Measurements from ENCODE around the gene GPC2.
"Not testable (repeated sequence)": the region's sequence is repeated elsewhere in the genome, so short reads cannot be mapped to it uniquely, and the experiment has no call there.

The GPC2 gene

DNA sequence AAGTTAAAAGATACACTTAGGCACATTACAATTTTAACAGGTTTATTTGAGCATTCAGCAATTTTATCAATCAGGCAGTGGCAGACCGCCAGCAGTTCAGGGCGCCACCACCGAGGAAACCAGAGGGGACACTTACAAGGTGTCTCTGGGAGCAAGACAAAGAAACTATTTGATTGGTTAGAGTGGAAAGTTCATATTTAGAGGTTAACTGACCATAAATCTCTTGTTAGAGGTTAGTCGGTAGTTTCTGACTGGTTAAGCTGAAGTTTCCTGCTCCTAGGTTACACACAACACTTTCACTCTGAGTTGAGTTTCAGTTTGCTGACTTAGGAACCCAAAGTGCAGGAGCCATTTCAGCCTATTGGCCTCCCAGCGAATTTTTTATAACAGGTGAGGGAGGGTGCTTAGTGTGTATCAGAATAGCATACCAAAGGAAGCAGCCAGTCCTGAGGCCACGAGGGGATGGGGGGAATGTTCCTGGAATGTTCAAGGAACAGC is 31.8 kb upstream of the GPC2 start:
- no peak for DNase-seq (ENCODE audit: low read depth in 3 of 3, low spot score in 1 of 3)

GRCh38 chr7:100204454-100204853 is 27.3 kb upstream of the GPC2 start:
- no peak for DNase-seq (ENCODE audit: low read depth in 3 of 3, low spot score in 1 of 3)

- DNase-seq (ENCODE audit: low read depth in 3 of 3, low spot score in 1 of 3): no peak
Measured at GRCh38 chr7:100200693-100201092, 23.5 kb upstream of the GPC2 start.

GRCh38 chr7:100198266-100198665 is 21.1 kb upstream of the GPC2 start:
- no peak for DNase-seq (ENCODE audit: low read depth in 3 of 3, low spot score in 1 of 3)

DNA sequence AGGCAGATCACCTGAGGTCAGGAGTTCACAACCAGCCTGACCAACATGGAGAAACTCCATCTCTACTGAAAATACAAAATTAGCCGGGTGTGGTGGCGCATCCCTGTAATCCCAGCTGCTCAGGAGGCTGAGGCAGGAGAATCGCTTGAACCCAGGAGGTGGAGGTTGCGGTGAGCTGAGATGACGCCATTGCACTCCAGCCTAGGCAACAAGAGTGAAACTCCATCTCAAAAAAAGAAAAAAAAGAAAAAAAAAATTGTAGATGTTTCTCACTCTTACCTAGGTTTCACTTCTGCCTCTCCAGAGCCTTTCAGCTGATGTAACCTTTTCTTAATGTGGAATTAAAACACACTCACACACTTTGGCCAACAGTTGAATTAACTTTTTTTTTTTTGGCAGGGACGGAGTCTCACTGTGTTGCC is 18.7 kb upstream of the GPC2 start:
- not testable (repeated sequence) for DNase-seq (ENCODE audit: low read depth in 3 of 3, low spot score in 1 of 3)

- DNase-seq (ENCODE audit: low read depth in 3 of 3, low spot score in 1 of 3): no peak
Measured at GRCh38 chr7:100195222-100195621, 18.0 kb upstream of the GPC2 start.

- DNase-seq (ENCODE audit: low read depth in 3 of 3, low spot score in 1 of 3): no peak
Measured at GRCh38 chr7:100192969-100193368, 15.8 kb upstream of the GPC2 start.

DNA sequence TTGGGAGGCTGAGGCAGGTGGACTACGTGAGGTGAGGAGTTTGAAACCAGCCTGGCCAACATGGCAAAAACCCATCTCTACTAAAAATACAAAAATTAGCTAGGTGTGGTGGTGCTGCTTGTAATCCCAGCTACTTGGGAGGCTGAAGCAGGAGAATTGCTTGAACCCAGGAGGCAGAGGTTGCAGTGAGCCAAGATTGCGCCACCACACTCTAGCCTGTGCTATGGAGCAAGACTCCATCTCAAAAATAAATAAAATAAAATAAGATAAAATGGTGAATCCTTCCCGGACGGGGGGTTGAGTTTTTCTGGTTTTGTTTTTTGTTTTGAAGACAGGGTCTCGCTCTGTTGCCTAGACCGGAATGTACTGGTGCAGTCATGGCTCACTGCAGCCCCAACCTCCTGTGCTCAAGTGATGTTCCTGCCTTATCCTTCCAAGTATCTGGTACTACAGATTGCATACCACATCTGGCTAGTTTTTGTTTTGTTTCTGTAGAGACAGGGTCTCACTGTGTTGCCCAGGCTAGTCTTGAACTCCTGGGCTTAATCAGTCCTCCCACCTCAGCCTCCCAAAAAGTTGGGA is 15.2 kb upstream of the GPC2 start:
- DNase-seq (ENCODE audit: low read depth in 3 of 3, low spot score in 1 of 3): not testable (repeated sequence)

- DNase-seq (ENCODE audit: low read depth in 3 of 3, low spot score in 1 of 3): no peak
Measured at GRCh38 chr7:100191775-100192174, 14.6 kb upstream of the GPC2 start.

- no peak for DNase-seq (ENCODE audit: low read depth in 3 of 3, low spot score in 1 of 3)
Measured at GRCh38 chr7:100190048-100190711, 13.0 kb upstream of the GPC2 start.

- DNase-seq (ENCODE audit: low read depth in 3 of 3, low spot score in 1 of 3): no peak
Measured at GRCh38 chr7:100189061-100189460, 11.9 kb upstream of the GPC2 start.

DNA sequence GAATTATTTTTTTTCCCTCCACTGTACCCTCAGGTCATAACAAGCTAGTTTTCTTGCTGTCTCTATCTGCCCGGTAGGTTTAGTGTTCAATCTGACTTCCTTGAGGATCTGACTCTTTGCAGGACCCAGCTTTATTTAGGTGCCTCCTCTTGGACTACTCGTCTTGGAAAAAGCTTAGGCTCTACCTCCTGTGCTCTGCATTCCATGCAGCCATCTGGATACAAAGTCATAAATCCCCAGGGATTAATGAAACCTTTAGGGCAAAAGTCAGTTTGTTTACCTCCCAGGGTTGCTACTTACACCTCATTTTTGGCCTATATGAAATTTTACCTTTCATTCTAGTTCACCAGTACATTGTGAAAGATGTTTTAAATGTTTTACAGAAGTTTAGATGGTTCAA is 8.5 kb upstream of the GPC2 start:
- DNase-seq (ENCODE audit: low read depth in 3 of 3, low spot score in 1 of 3): no peak

- not testable (repeated sequence) for DNase-seq (ENCODE audit: low read depth in 3 of 3, low spot score in 1 of 3)
Measured at GRCh38 chr7:100183090-100183489, 5.9 kb upstream of the GPC2 start.

GRCh38 chr7:100182616-100183015 is 5.4 kb upstream of the GPC2 start:
- not testable (repeated sequence) for DNase-seq (ENCODE audit: low read depth in 3 of 3, low spot score in 1 of 3)

- DNase-seq (ENCODE audit: low read depth in 3 of 3, low spot score in 1 of 3): not testable (repeated sequence)
Measured at GRCh38 chr7:100180084-100180483, 2.9 kb upstream of the GPC2 start.

- DNase-seq (ENCODE audit: low read depth in 3 of 3, low spot score in 1 of 3): no peak
Measured at GRCh38 chr7:100176096-100177044, 811 bp downstream of the GPC2 start.

DNA sequence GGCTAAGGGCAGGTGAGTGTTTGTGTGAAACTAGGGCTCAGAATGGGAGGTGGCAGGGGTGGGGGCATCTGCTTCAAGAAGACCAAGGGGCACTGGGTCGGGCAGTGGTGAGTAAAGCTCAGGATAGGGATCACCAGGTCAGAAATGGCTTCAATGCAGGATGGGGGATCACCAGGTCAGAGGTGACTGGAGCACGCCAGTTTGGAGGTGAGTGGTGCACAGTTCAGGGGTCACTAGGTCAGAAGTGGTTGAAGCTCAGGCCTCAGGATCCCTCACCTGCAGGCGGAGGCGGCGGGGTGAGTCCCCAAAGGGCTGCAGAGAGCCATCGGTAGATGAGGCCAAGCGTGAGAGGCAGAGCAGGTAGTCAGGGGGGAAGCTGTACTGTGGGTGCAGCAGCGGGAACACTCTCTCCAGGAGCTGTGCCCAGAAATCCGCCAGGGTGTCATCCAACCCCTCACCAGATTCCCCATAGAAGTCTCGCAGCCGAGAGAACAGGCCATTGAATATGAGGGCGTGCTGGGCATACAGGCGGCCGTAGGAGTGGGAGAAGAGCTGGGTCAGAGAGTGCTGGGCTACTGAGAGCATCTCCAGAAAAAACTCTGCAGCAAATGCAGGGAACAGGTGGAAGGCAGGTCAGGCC is 1.8 kb downstream of the GPC2 start:
- no peak for DNase-seq (ENCODE audit: low read depth in 3 of 3, low spot score in 1 of 3)

- no peak for DNase-seq (ENCODE audit: low read depth in 3 of 3, low spot score in 1 of 3)
Measured at GRCh38 chr7:100174582-100174981, 2.6 kb downstream of the GPC2 start.

DNA sequence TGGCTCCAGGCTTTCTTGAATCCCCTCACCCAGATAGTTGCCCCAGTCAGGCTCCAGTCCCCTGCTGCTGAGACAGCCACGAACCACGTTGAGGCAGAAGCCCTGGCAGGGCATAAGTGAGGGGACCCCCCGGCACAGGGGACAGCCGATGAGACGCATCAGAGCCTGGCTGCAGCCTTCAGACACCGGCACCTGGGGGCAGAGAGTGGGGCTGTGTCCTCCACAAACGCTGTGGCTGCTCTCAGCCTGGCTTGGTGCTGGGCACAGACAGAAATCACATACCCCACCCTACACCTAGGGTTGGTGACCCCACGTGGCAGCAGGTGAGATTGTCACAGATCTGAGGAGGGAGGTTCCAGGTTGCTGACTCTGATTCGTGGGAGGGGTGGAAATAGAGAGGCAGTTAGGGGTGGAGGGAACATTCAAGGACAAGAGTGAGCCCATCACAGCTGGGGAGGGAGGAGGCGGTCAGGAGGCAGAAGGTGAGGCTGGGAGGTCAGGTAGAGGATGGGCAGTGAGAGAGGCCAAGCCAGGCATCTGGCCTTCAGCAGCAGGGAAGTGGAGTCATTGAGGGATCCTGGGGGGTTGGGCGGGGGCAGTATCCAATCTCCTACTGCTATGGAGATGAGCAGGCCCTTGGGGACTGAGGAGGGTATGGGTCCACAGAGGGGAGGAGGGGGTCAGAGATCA is 3.2 kb downstream of the GPC2 start:
- DNase-seq (ENCODE audit: low read depth in 3 of 3, low spot score in 1 of 3): no peak

- DNase-seq (ENCODE audit: low read depth in 3 of 3, low spot score in 1 of 3): no peak
Measured at GRCh38 chr7:100171840-100172239, 5.3 kb downstream of the GPC2 start.
